SK-N-SH treated with all-trans-retinoic acid at 6 μM for 48 hours (cell line): ENCODE data around the gene ELOA.

Source experiments
- ARNTL ChIP-seq: fragments of 450-650 bp; formaldehyde crosslinking; IDR thresholded peaks from 2 replicates; pipeline ENCODE4 v1.5.0; 2020; ENCODE audit warnings: low read depth, mild to moderate bottlenecking, moderate library complexity, borderline replicate concordance
- BACH2 ChIP-seq: fragments of 250-450 bp; sonication (Bioruptor Pico); IDR thresholded peaks from 2 replicates; pipeline ENCODE4 v1.9.0; 2021; ENCODE audit warnings: mild to moderate bottlenecking, borderline replicate concordance
- ESRRG ChIP-seq: fragments of 250-450 bp; sonication (Bioruptor Pico); IDR thresholded peaks from 2 replicates; pipeline ENCODE4 v1.6.1; 2021; ENCODE audit warnings: mild to moderate bottlenecking
- OSR1 ChIP-seq: fragments of 250-450 bp; sonication (Bioruptor Pico); IDR thresholded peaks from 2 replicates; pipeline ENCODE4 v1.8.0; 2022; ENCODE audit warnings: moderate library complexity, mild to moderate bottlenecking, inconsistent platforms
- RARB ChIP-seq: fragments of 250-450 bp; sonication (Bioruptor Pico); IDR thresholded peaks from 2 replicates; pipeline ENCODE4 v1.8.0; 2021; ENCODE audit warnings: mild to moderate bottlenecking, moderate library complexity
- TCF4 ChIP-seq: fragments of 250-450 bp; sonication (Bioruptor Pico); IDR thresholded peaks from 2 replicates; pipeline ENCODE4 v1.8.0; 2021; ENCODE audit warnings: mild to moderate bottlenecking, moderate library complexity, borderline replicate concordance
- TOX ChIP-seq: fragments of 250-450 bp; sonication (Bioruptor Pico); IDR thresholded peaks from 2 replicates; pipeline ENCODE4 v1.8.0; 2021; ENCODE audit warnings: mild to moderate bottlenecking, moderate library complexity, borderline replicate concordance
- ZC3H10 ChIP-seq: fragments of 250-450 bp; sonication (Bioruptor Pico); IDR thresholded peaks from 2 replicates; pipeline ENCODE4 v1.5.1; 2021; ENCODE audit warnings: mild to moderate bottlenecking, moderate library complexity
- ZFP3 ChIP-seq: fragments of 250-450 bp; sonication (Bioruptor Pico); IDR thresholded peaks from 2 replicates; pipeline ENCODE4 v1.5.0; 2020; ENCODE audit warnings: mild to moderate bottlenecking, moderate library complexity
- ZNF70 ChIP-seq: fragments of 450-650 bp; formaldehyde crosslinking; IDR thresholded peaks from 2 replicates; pipeline ENCODE4 v1.5.0; 2020; ENCODE audit warnings: mild to moderate bottlenecking, moderate library complexity
- TF ChIP-seq, protein P1 (sequence below): fragments of 250-450 bp; sonication (Bioruptor Pico); IDR thresholded peaks from 2 replicates; pipeline ENCODE4 v1.5.1; 2020; ENCODE audit warnings: low read depth, mild to moderate bottlenecking, moderate library complexity
- TF ChIP-seq, protein P2 (sequence below): fragments of 250-450 bp; sonication (Bioruptor Pico); IDR thresholded peaks from 2 replicates; pipeline ENCODE4 v1.5.1; 2021; ENCODE audit warnings: mild to moderate bottlenecking, moderate library complexity
- TF ChIP-seq, protein P3 (sequence below): fragments of 250-450 bp; sonication (Bioruptor Pico); IDR thresholded peaks from 2 replicates; pipeline ENCODE4 v1.5.0; 2020; ENCODE audit warnings: mild to moderate bottlenecking, moderate library complexity
- TF ChIP-seq, protein P4 (sequence below): fragments of 250-450 bp; sonication (Bioruptor Pico); IDR thresholded peaks from 2 replicates; pipeline ENCODE4 v1.8.0; 2020; ENCODE audit warnings: mild to moderate bottlenecking, moderate library complexity, borderline replicate concordance

DNA sequence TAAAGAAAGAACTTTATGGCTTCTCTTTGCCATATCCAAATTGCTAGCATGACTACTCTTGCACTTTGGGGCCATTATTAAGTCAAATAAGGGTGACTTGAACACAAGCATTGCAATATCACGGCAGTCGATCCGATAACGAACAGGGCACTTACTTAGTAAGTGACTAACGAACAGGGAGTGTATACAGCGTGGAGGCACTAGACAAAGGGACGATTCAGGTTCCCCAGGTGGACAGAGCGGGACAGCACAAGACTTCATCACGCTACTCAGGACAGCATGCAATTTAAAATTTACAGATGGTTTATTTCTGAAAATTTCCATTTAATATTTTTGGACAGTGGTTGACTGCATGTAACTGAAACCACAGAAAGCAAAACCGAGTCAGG, 29.6 kb downstream of the ELOA start:
- TF ChIP-seq ZFP3 (CRISPR knock-in tag) = no peak
- no peak for TF ChIP-seq RARB (CRISPR knock-in tag)
- TF ChIP-seq, protein P1, sequence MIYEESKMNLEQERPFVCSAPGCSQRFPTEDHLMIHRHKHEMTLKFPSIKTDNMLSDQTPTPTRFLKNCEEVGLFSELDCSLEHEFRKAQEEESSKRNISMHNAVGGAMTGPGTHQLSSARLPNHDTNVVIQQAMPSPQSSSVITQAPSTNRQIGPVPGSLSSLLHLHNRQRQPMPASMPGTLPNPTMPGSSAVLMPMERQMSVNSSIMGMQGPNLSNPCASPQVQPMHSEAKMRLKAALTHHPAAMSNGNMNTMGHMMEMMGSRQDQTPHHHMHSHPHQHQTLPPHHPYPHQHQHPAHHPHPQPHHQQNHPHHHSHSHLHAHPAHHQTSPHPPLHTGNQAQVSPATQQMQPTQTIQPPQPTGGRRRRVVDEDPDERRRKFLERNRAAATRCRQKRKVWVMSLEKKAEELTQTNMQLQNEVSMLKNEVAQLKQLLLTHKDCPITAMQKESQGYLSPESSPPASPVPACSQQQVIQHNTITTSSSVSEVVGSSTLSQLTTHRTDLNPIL (CRISPR knock-in tag) = no peak
- TF ChIP-seq BACH2 = no peak
- TF ChIP-seq, protein P2, sequence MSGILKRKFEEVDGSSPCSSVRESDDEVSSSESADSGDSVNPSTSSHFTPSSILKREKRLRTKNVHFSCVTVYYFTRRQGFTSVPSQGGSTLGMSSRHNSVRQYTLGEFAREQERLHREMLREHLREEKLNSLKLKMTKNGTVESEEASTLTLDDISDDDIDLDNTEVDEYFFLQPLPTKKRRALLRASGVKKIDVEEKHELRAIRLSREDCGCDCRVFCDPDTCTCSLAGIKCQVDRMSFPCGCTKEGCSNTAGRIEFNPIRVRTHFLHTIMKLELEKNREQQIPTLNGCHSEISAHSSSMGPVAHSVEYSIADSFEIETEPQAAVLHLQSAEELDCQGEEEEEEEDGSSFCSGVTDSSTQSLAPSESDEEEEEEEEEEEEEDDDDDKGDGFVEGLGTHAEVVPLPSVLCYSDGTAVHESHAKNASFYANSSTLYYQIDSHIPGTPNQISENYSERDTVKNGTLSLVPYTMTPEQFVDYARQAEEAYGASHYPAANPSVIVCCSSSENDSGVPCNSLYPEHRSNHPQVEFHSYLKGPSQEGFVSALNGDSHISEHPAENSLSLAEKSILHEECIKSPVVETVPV = no peak
- no peak for TF ChIP-seq OSR1 (CRISPR knock-in tag)
- TF ChIP-seq ARNTL = no peak
- no peak for TF ChIP-seq ZC3H10 (CRISPR knock-in tag)
- TF ChIP-seq, protein P3, sequence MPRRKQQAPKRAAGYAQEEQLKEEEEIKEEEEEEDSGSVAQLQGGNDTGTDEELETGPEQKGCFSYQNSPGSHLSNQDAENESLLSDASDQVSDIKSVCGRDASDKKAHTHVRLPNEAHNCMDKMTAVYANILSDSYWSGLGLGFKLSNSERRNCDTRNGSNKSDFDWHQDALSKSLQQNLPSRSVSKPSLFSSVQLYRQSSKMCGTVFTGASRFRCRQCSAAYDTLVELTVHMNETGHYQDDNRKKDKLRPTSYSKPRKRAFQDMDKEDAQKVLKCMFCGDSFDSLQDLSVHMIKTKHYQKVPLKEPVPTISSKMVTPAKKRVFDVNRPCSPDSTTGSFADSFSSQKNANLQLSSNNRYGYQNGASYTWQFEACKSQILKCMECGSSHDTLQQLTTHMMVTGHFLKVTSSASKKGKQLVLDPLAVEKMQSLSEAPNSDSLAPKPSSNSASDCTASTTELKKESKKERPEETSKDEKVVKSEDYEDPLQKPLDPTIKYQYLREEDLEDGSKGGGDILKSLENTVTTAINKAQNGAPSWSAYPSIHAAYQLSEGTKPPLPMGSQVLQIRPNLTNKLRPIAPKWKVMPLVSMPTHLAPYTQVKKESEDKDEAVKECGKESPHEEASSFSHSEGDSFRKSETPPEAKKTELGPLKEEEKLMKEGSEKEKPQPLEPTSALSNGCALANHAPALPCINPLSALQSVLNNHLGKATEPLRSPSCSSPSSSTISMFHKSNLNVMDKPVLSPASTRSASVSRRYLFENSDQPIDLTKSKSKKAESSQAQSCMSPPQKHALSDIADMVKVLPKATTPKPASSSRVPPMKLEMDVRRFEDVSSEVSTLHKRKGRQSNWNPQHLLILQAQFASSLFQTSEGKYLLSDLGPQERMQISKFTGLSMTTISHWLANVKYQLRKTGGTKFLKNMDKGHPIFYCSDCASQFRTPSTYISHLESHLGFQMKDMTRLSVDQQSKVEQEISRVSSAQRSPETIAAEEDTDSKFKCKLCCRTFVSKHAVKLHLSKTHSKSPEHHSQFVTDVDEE = no peak
- no peak for TF ChIP-seq ESRRG (CRISPR knock-in tag)
- TF ChIP-seq, protein P4, sequence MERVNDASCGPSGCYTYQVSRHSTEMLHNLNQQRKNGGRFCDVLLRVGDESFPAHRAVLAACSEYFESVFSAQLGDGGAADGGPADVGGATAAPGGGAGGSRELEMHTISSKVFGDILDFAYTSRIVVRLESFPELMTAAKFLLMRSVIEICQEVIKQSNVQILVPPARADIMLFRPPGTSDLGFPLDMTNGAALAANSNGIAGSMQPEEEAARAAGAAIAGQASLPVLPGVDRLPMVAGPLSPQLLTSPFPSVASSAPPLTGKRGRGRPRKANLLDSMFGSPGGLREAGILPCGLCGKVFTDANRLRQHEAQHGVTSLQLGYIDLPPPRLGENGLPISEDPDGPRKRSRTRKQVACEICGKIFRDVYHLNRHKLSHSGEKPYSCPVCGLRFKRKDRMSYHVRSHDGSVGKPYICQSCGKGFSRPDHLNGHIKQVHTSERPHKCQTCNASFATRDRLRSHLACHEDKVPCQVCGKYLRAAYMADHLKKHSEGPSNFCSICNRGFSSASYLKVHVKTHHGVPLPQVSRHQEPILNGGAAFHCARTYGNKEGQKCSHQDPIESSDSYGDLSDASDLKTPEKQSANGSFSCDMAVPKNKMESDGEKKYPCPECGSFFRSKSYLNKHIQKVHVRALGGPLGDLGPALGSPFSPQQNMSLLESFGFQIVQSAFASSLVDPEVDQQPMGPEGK (CRISPR knock-in tag) = no peak
- no peak for TF ChIP-seq TCF4
- TF ChIP-seq TOX = no peak
- TF ChIP-seq ZNF70 = no peak
